ENCODE data around the gene EXOC6B.

The EXOC6B gene

GRCh38 chr2:72363406-72363805 is 462.4 kb downstream of the EXOC6B start:
- Histone ChIP-seq H3K27ac (ENCODE audit: low read depth, low read length, severe bottlenecking) (no peak overlapping the region), H3K36me3 (ENCODE audit: control insufficient read depth, insufficient read depth, low read length) (no peaks in the 10 kb centered on the region), H3K4me1 (ENCODE audit: control insufficient read depth, insufficient read depth, low read length, poor library complexity, severe bottlenecking) (no peaks in the 10 kb centered on the region), H3K4me3 (ENCODE audit: extremely low read depth, insufficient read depth, low read length, poor library complexity, severe bottlenecking) (no peak overlapping the region), H3K9me3 (ENCODE audit: control insufficient read depth, low read length) (no peaks in the 10 kb centered on the region)

- H3K4me1 ChIP-seq (ENCODE audit: control insufficient read depth, insufficient read depth, low read length, poor library complexity, severe bottlenecking), result no peaks in the 10 kb centered on the region
- H3K9me3 ChIP-seq (ENCODE audit: control insufficient read depth, low read length), result no peaks in the 10 kb centered on the region
- no peak overlapping the region for H3K4me3 ChIP-seq (ENCODE audit: extremely low read depth, insufficient read depth, low read length, poor library complexity, severe bottlenecking)
- H3K36me3 ChIP-seq (ENCODE audit: control insufficient read depth, insufficient read depth, low read length), result no peaks in the 10 kb centered on the region
- no peak overlapping the region for H3K27ac ChIP-seq (ENCODE audit: low read depth, low read length, severe bottlenecking)
Observed at GRCh38 chr2:72362733-72363132, 463.1 kb downstream of the EXOC6B start.

- Histone ChIP-seq H3K4me3 (ENCODE audit: extremely low read depth, insufficient read depth, low read length, poor library complexity, severe bottlenecking) (no peak overlapping the region), H3K27ac (ENCODE audit: low read depth, low read length, severe bottlenecking) (no peak overlapping the region), H3K36me3 (ENCODE audit: control insufficient read depth, insufficient read depth, low read length) (no peaks in the 10 kb centered on the region), H3K4me1 (ENCODE audit: control insufficient read depth, insufficient read depth, low read length, poor library complexity, severe bottlenecking) (no peaks in the 10 kb centered on the region), H3K9me3 (ENCODE audit: control insufficient read depth, low read length) (no peaks in the 10 kb centered on the region)
- 90 to 100% methylated on average over 1 of the region's 2 CpGs for WGBS, 2 experiments (ENCODE audit: insufficient coverage in 2 of 2)
Observed at GRCh38 chr2:72361521-72361920, 464.3 kb downstream of the EXOC6B start.

- Histone ChIP-seq H3K36me3 (ENCODE audit: control insufficient read depth, insufficient read depth, low read length) (no peaks in the 10 kb centered on the region), H3K9me3 (ENCODE audit: control insufficient read depth, low read length) (no peaks in the 10 kb centered on the region), H3K4me1 (ENCODE audit: control insufficient read depth, insufficient read depth, low read length, poor library complexity, severe bottlenecking) (no peaks in the 10 kb centered on the region), H3K27ac (ENCODE audit: low read depth, low read length, severe bottlenecking) (no peak overlapping the region), H3K4me3 (ENCODE audit: extremely low read depth, insufficient read depth, low read length, poor library complexity, severe bottlenecking) (no peak overlapping the region)
- no CpG with 5 or more reads among the region's 1 CpG for WGBS, 2 experiments (ENCODE audit: insufficient coverage in 2 of 2)
Observed at GRCh38 chr2:72361042-72361441, 464.8 kb downstream of the EXOC6B start.

GRCh38 chr2:72350852-72351251 is 475.0 kb downstream of the EXOC6B start:
- Histone ChIP-seq H3K9me3 (ENCODE audit: control insufficient read depth, low read length) (no peaks in the 10 kb centered on the region), H3K4me3 (ENCODE audit: extremely low read depth, insufficient read depth, low read length, poor library complexity, severe bottlenecking) (no peak overlapping the region), H3K4me1 (ENCODE audit: control insufficient read depth, insufficient read depth, low read length, poor library complexity, severe bottlenecking) (peaks cover 11% of the 10 kb centered on the region), H3K36me3 (ENCODE audit: control insufficient read depth, insufficient read depth, low read length) (no peaks in the 10 kb centered on the region), H3K27ac (ENCODE audit: low read depth, low read length, severe bottlenecking) (no peak overlapping the region)
- WGBS, 2 experiments (ENCODE audit: insufficient coverage in 2 of 2), result 40% methylated on average over 1 of the region's 2 CpGs; no CpG with 5 or more reads in 1 of the 2 experiments

GRCh38 chr2:72349016-72349415 is 476.8 kb downstream of the EXOC6B start:
- Histone ChIP-seq H3K9me3 (ENCODE audit: control insufficient read depth, low read length) (peaks cover 8% of the 10 kb centered on the region), H3K4me3 (ENCODE audit: extremely low read depth, insufficient read depth, low read length, poor library complexity, severe bottlenecking) (no peak overlapping the region), H3K4me1 (ENCODE audit: control insufficient read depth, insufficient read depth, low read length, poor library complexity, severe bottlenecking) (peaks cover 11% of the 10 kb centered on the region), H3K36me3 (ENCODE audit: control insufficient read depth, insufficient read depth, low read length) (no peaks in the 10 kb centered on the region), H3K27ac (ENCODE audit: low read depth, low read length, severe bottlenecking) (no peak overlapping the region)
- WGBS, 2 experiments (ENCODE audit: insufficient coverage in 2 of 2), result 93 to 94% methylated on average over 2 to 3 of the region's 3 CpGs

- no CpG with 5 or more reads among the region's 1 CpG for WGBS, 2 experiments (ENCODE audit: insufficient coverage in 2 of 2)
- Histone ChIP-seq H3K9me3 (ENCODE audit: control insufficient read depth, low read length) (peaks cover 8% of the 10 kb centered on the region), H3K27ac (ENCODE audit: low read depth, low read length, severe bottlenecking) (no peak overlapping the region), H3K4me3 (ENCODE audit: extremely low read depth, insufficient read depth, low read length, poor library complexity, severe bottlenecking) (no peak overlapping the region), H3K4me1 (ENCODE audit: control insufficient read depth, insufficient read depth, low read length, poor library complexity, severe bottlenecking) (peaks cover 11% of the 10 kb centered on the region), H3K36me3 (ENCODE audit: control insufficient read depth, insufficient read depth, low read length) (no peaks in the 10 kb centered on the region)
Observed at GRCh38 chr2:72347081-72347480, 478.8 kb downstream of the EXOC6B start.

GRCh38 chr2:72341639-72342038 is 484.2 kb downstream of the EXOC6B start:
- Histone ChIP-seq H3K36me3 (ENCODE audit: control insufficient read depth, insufficient read depth, low read length) (no peaks in the 10 kb centered on the region), H3K9me3 (ENCODE audit: control insufficient read depth, low read length) (peaks cover 8% of the 10 kb centered on the region), H3K27ac (ENCODE audit: low read depth, low read length, severe bottlenecking) (no peak overlapping the region), H3K4me3 (ENCODE audit: extremely low read depth, insufficient read depth, low read length, poor library complexity, severe bottlenecking) (no peak overlapping the region), H3K4me1 (ENCODE audit: control insufficient read depth, insufficient read depth, low read length, poor library complexity, severe bottlenecking) (no peaks in the 10 kb centered on the region)
- no CpG with 5 or more reads among the region's 1 CpG for WGBS, 2 experiments (ENCODE audit: insufficient coverage in 2 of 2)

GRCh38 chr2:72340665-72341064 is 485.2 kb downstream of the EXOC6B start:
- no peak overlapping the region for H3K27ac ChIP-seq (ENCODE audit: low read depth, low read length, severe bottlenecking)
- H3K4me3 ChIP-seq (ENCODE audit: extremely low read depth, insufficient read depth, low read length, poor library complexity, severe bottlenecking), result no peak overlapping the region
- no peaks in the 10 kb centered on the region for H3K36me3 ChIP-seq (ENCODE audit: control insufficient read depth, insufficient read depth, low read length)
- H3K9me3 ChIP-seq (ENCODE audit: control insufficient read depth, low read length), result peaks cover 8% of the 10 kb centered on the region
- WGBS, 2 experiments (ENCODE audit: insufficient coverage in 2 of 2), result 76 to 89% methylated on average over 3 to 4 of the region's 4 CpGs
- no peaks in the 10 kb centered on the region for H3K4me1 ChIP-seq (ENCODE audit: control insufficient read depth, insufficient read depth, low read length, poor library complexity, severe bottlenecking)

- no peaks in the 10 kb centered on the region for H3K9me3 ChIP-seq (ENCODE audit: control insufficient read depth, low read length)
- H3K4me3 ChIP-seq (ENCODE audit: extremely low read depth, insufficient read depth, low read length, poor library complexity, severe bottlenecking), result no peak overlapping the region
- H3K27ac ChIP-seq (ENCODE audit: low read depth, low read length, severe bottlenecking), result no peak overlapping the region
- no peaks in the 10 kb centered on the region for H3K4me1 ChIP-seq (ENCODE audit: control insufficient read depth, insufficient read depth, low read length, poor library complexity, severe bottlenecking)
- no CpG with 5 or more reads among the region's 1 CpG for WGBS, 2 experiments (ENCODE audit: insufficient coverage in 2 of 2)
- H3K36me3 ChIP-seq (ENCODE audit: control insufficient read depth, insufficient read depth, low read length), result no peaks in the 10 kb centered on the region
Observed at GRCh38 chr2:72338076-72338475, 487.8 kb downstream of the EXOC6B start.

- no peak overlapping the region for H3K4me3 ChIP-seq (ENCODE audit: extremely low read depth, insufficient read depth, low read length, poor library complexity, severe bottlenecking)
- no peaks in the 10 kb centered on the region for H3K4me1 ChIP-seq (ENCODE audit: control insufficient read depth, insufficient read depth, low read length, poor library complexity, severe bottlenecking)
- H3K27ac ChIP-seq (ENCODE audit: low read depth, low read length, severe bottlenecking), result no peak overlapping the region
- H3K9me3 ChIP-seq (ENCODE audit: control insufficient read depth, low read length), result no peaks in the 10 kb centered on the region
- no peaks in the 10 kb centered on the region for H3K36me3 ChIP-seq (ENCODE audit: control insufficient read depth, insufficient read depth, low read length)
Observed at GRCh38 chr2:72332720-72333119, 493.1 kb downstream of the EXOC6B start.

- no peaks in the 10 kb centered on the region for H3K4me1 ChIP-seq (ENCODE audit: control insufficient read depth, insufficient read depth, low read length, poor library complexity, severe bottlenecking)
- H3K36me3 ChIP-seq (ENCODE audit: control insufficient read depth, insufficient read depth, low read length), result no peaks in the 10 kb centered on the region
- no peak overlapping the region for H3K27ac ChIP-seq (ENCODE audit: low read depth, low read length, severe bottlenecking)
- 91 to 100% methylated on average over 1 of the region's 1 CpG for WGBS, 2 experiments (ENCODE audit: insufficient coverage in 2 of 2)
- H3K4me3 ChIP-seq (ENCODE audit: extremely low read depth, insufficient read depth, low read length, poor library complexity, severe bottlenecking), result no peak overlapping the region
- H3K9me3 ChIP-seq (ENCODE audit: control insufficient read depth, low read length), result no peaks in the 10 kb centered on the region
Observed at GRCh38 chr2:72330652-72331051, 495.2 kb downstream of the EXOC6B start.

All from mesodermal cell (in vitro differentiated cells).